Omental fat pad (tissue), 4 donors: ENCODE results near the gene ABLIM2. TPM values are rescaled to one million over a fixed set of nuclear protein-coding genes. Genes with fewer than 3 reads are reported as not detected.

ENCODE experiments used
- ATAC-seq: fragments of 150-250 bp; one replicate; pipeline ENCODE4 v1.9.1; 2016; ENCODE audit warnings: mild to moderate bottlenecking, moderate library complexity; ENCODE audit not compliant: low FRiP score
- DNase-seq: peaks from one replicate; pipeline ENCODE4 v3.0.0-alpha.2; 2019; ENCODE audit warnings: low spot score
- CTCF ChIP-seq, 3 donors: fragments of 450-650 bp; IDR thresholded peaks; one replicate each; pipeline ENCODE4 v1.5.1; 2016 to 2017; ENCODE audit warnings: antibody characterized with exemption in 3 of 3, mild to moderate bottlenecking in 3 of 3, moderate library complexity in 2 of 3
- total RNA-seq, 4 donors: library from RNA; depleted of rRNA; stranded (reverse); fragments of >200 nt; gene quantifications; one replicate each; pipeline ENCODE4 v1.1.0, GENCODE V29; 2016

ABLIM2 gene
- total RNA-seq, 4 donors from 2014 or later, result 10.1 to 34.2 (median 13.7) TPM

GRCh38 chr4:8156617-8157016 lies 2.0 kb downstream of the ABLIM2 start:
- no peak for ATAC-seq
- no peak for TF ChIP-seq CTCF (IDR thresholded peaks at IDR 0.05)
- no peak for DNase-seq

- ATAC-seq (no peak), DNase-seq (no peak)
- no peak for TF ChIP-seq CTCF (IDR thresholded peaks at IDR 0.05)
Observed at GRCh38 chr4:8155660-8156421, 2.8 kb downstream of the ABLIM2 start.

- no peak for ATAC-seq
- no peak for TF ChIP-seq CTCF (IDR thresholded peaks at IDR 0.05)
Observed at GRCh38 chr4:8155048-8155447, 3.6 kb downstream of the ABLIM2 start.

GRCh38 chr4:8153441-8153840 lies 5.2 kb downstream of the ABLIM2 start:
- DNase-seq (no peak), ATAC-seq (no peak)
- no peak for TF ChIP-seq CTCF (IDR thresholded peaks at IDR 0.05)

More at GRCh38 chr4:8155048-8155447, 3.6 kb downstream of the ABLIM2 start:
- DNase-seq, result no peak

GRCh38 chr4:8152865-8153257 lies 5.8 kb downstream of the ABLIM2 start:
- DNase-seq (no peak), ATAC-seq (no peak)
- TF ChIP-seq CTCF (IDR thresholded peaks at IDR 0.05), result no peak

GRCh38 chr4:8152090-8152864 lies 6.3 kb downstream of the ABLIM2 start:
- no peak for TF ChIP-seq CTCF (IDR thresholded peaks at IDR 0.05)

More at GRCh38 chr4:8152090-8152864, 6.3 kb downstream of the ABLIM2 start:
- DNase-seq (no peak), ATAC-seq (no peak)
